HepG2 (cell line): ENCODE data around the gene TMF1. TPM values are rescaled to one million over a fixed set of nuclear protein-coding genes. Genes with fewer than 3 reads are reported as not detected.

Experiments
- ATAC-seq: fragments of 200-7000 bp; cut with Tn5 transposase; 3 replicates; pipeline ENCODE4 v1.9.1; 2020; ENCODE audit warnings: mild to moderate bottlenecking, moderate library complexity
- BruUV-seq: library from RNA; stranded (reverse); fragments of 400-500 nt; replicated peaks from 2 replicates; lab custom pipeline; 2021; lab: Mats Ljungman, UMichigan
- CTCF ChIA-PET: fragments of 300-600 bp; formaldehyde crosslinking; extraction: SDS; loops from one replicate; lab custom pipeline; 2021; ENCODE audit warnings: low total read pairs, inconsistent platforms, low intra/inter-chr PET ratio; lab: Yijun Ruan, JAX
- POLR2A ChIA-PET: fragments of 350-600 bp; sonication (Branson Sonifier 250); formaldehyde crosslinking; loops from one replicate; lab custom pipeline; 2020; ENCODE audit warnings: antibody characterized with exemption, inconsistent platforms; lab: Yijun Ruan, JAX
- DNase-seq: peaks from one replicate; pipeline ENCODE4 v3.0.0-alpha.2; 2015; ENCODE audit warnings: low spot score
- FAIRE-seq: peaks from 3 replicates; lab custom pipeline; 2011; peaks lifted over from hg19 to GRCh38; lab: Jason Lieb, UNC
- H2AFZ ChIP-seq: one replicate; pipeline ENCODE4 v1.6.1; 2011; ENCODE audit warnings: low read length, inconsistent platforms
- H3K27ac ChIP-seq: fragments of 300-600 bp; 3 replicates; pipeline ENCODE4 v1.8.0; 2011; ENCODE audit warnings: mixed run types, mild to moderate bottlenecking, mixed read lengths, low read length, inconsistent platforms; ENCODE audit not compliant: insufficient read depth; ENCODE audit errors: extremely low read length
- H3K27me3 ChIP-seq, 2 experiments: fragments of 200-600 bp in 1 of 2; 2 replicates in 1 of 2; 3 replicates in 1 of 2; pipeline versions ENCODE4 v1.6.0 to v1.8.0; 2011; ENCODE audit warnings: low read length in 2 of 2, mild to moderate bottlenecking in 2 of 2, moderate library complexity in 2 of 2, inconsistent platforms in 1 of 2; ENCODE audit not compliant: insufficient read depth in 2 of 2, control insufficient read depth in 1 of 2
- H3K36me3 ChIP-seq, 2 experiments: fragments of 200-600 bp in 1 of 2; replicated peaks in 1 of 2; 2 replicates in 1 of 2; 3 replicates in 1 of 2; pipeline versions ENCODE4 v1.5.1 to v1.8.0; 2011; ENCODE audit warnings: low read length in 2 of 2, inconsistent platforms in 1 of 2; ENCODE audit not compliant: insufficient read depth in 2 of 2, control insufficient read depth in 1 of 2
- H3K4me1 ChIP-seq: 2 replicates; pipeline ENCODE4 v1.5.1; 2012; ENCODE audit warnings: low read length, inconsistent platforms; ENCODE audit not compliant: insufficient read depth
- H3K4me2 ChIP-seq: 2 replicates; pipeline ENCODE4 v1.6.0; 2011; ENCODE audit warnings: low read depth, low read length, inconsistent platforms
- H3K4me3 ChIP-seq, 3 experiments: fragments of 200-600 bp in 1 of 3; sonication (generic), shearing (Covaris generic) in 1 of 3; replicated peaks in 1 of 3; 2 replicates each; pipeline ENCODE4 v1.5.1; 2011 to 2016; ENCODE audit warnings: low read length in 3 of 3, inconsistent platforms in 2 of 3, low read depth in 2 of 3, mild to moderate bottlenecking in 2 of 3, control low read depth in 1 of 3, mixed read lengths in 1 of 3; ENCODE audit not compliant: insufficient read depth in 1 of 3
- H3K79me2 ChIP-seq: one replicate; pipeline ENCODE4 v1.6.1; 2011; ENCODE audit warnings: low read length, inconsistent platforms; ENCODE audit not compliant: insufficient read depth
- H3K9ac ChIP-seq: 2 replicates; pipeline ENCODE4 v1.6.0; 2011; ENCODE audit warnings: mild to moderate bottlenecking, low read depth, low read length, inconsistent platforms; ENCODE audit not compliant: insufficient read depth
- H3K9me3 ChIP-seq: 2 replicates; pipeline ENCODE4 v1.5.1; 2012; ENCODE audit warnings: mild to moderate bottlenecking, low read length
- H4K20me1 ChIP-seq: 2 replicates; pipeline ENCODE4 v1.6.0; 2011; ENCODE audit warnings: inconsistent platforms, mild to moderate bottlenecking, low read length, moderate library complexity; ENCODE audit not compliant: insufficient read depth
- AFF4 ChIP-seq: sonication (generic); formaldehyde crosslinking; IDR thresholded peaks from 2 replicates; pipeline ENCODE4 v1.4.0; 2020; ENCODE audit warnings: missing genetic modification reagents
- ARID2 ChIP-seq: sonication (generic); formaldehyde crosslinking; IDR thresholded peaks from 2 replicates; pipeline ENCODE4 v1.8.1; 2022; ENCODE audit warnings: mild to moderate bottlenecking, missing genetic modification reagents, borderline replicate concordance
- GPN1 ChIP-seq: sonication (generic); formaldehyde crosslinking; IDR thresholded peaks from 2 replicates; pipeline ENCODE4 v1.5.1; 2020; ENCODE audit warnings: missing genetic modification reagents, borderline replicate concordance
- HHEX ChIP-seq: IDR thresholded peaks from 2 replicates; pipeline ENCODE4 v1.6.1; 2016; ENCODE audit warnings: control low read depth
- KDM5A ChIP-seq: fragments of 200-600 bp; sonication (generic); IDR thresholded peaks from 2 replicates; pipeline ENCODE4 v1.7.0; 2018; ENCODE audit warnings: antibody characterized with exemption, mild to moderate bottlenecking, low read length, borderline replicate concordance
- KLF6 ChIP-seq: IDR thresholded peaks from 2 replicates; pipeline ENCODE4 v1.8.0; 2016; ENCODE audit warnings: missing biosample characterization, missing genetic modification reagents
- NR1H2 ChIP-seq: sonication (generic); formaldehyde crosslinking; IDR thresholded peaks from 2 replicates; pipeline ENCODE4 v1.8.1; 2022; ENCODE audit warnings: low read depth, missing genetic modification reagents, borderline replicate concordance
- PHF8 ChIP-seq: sonication (generic); formaldehyde crosslinking; IDR thresholded peaks from 2 replicates; pipeline ENCODE4 v1.5.0; 2020; ENCODE audit warnings: missing genetic modification reagents
- TCF7 ChIP-seq: sonication (generic); IDR thresholded peaks from 2 replicates; pipeline ENCODE4 v1.6.1; 2016; ENCODE audit warnings: antibody characterized with exemption, low read depth
- XBP1 ChIP-seq: sonication (generic); formaldehyde crosslinking; IDR thresholded peaks from 2 replicates; pipeline ENCODE4 v1.5.0; 2020; ENCODE audit warnings: missing genetic modification reagents
- ZNF138 ChIP-seq: sonication (generic); formaldehyde crosslinking; IDR thresholded peaks from 2 replicates; pipeline ENCODE4 v1.5.0; 2020; ENCODE audit warnings: mild to moderate bottlenecking, low read depth, missing genetic modification reagents
- ZNF331 ChIP-seq: sonication (generic); formaldehyde crosslinking; IDR thresholded peaks from 2 replicates; pipeline ENCODE4 v1.4.0; 2020; ENCODE audit warnings: missing genetic modification reagents
- ZNF33B ChIP-seq: sonication (generic); formaldehyde crosslinking; IDR thresholded peaks from 2 replicates; pipeline ENCODE4 v1.5.1; 2020; ENCODE audit warnings: mild to moderate bottlenecking, missing genetic modification reagents
- ZNF552 ChIP-seq: sonication (generic); formaldehyde crosslinking; IDR thresholded peaks from 2 replicates; pipeline ENCODE4 v1.9.0; 2022; ENCODE audit warnings: missing genetic modification reagents, mild to moderate bottlenecking, borderline replicate concordance
- ZNF740 ChIP-seq: sonication (generic); formaldehyde crosslinking; IDR thresholded peaks from 2 replicates; pipeline ENCODE4 v1.4.0; 2020; ENCODE audit warnings: missing genetic modification reagents
- ZNF777 ChIP-seq: sonication (generic); formaldehyde crosslinking; IDR thresholded peaks from 2 replicates; pipeline ENCODE4 v1.4.0; 2020; ENCODE audit warnings: missing genetic modification reagents
- WGBS: methylation state at CpG from one replicate; pipeline ENCODE4 v1.1.6; 2017; ENCODE audit warnings: low lambda C conversion rate; 5-methylcytosine and 5-hydroxymethylcytosine counted together
- in situ Hi-C: cut with HindIII; loops from 2 replicates; pipeline ENCODE4 v1.10.0; 2017; ENCODE audit warnings: low pct_unique_long_range_greater_than_20kb; ENCODE audit not compliant: extremely low pct_ligation_motif_present
- intact Hi-C: fragments of 100-400 bp; cut with micrococcal nuclease; formaldehyde crosslinking; loops from one replicate; pipeline ENCODE4 v1.10.0; 2022; ENCODE audit not compliant: unreplicated experiment
- polyA plus RNA-seq, 8 experiments: library from polyadenylated mRNA; depleted of rRNA in 3 of 8; stranded (reverse) in 7 of 8; unstranded in 1 of 8; fragments of >200 nt; fragmentation: Illumina TruSeq in 4 of 8; extraction: Trizol in 4 of 8; gene quantifications; 2 replicates each; pipeline versions ENCODE4 v1.2.1 to v1.2.3, GENCODE V29; 2011 to 2016; ENCODE audit warnings: low read depth in 4 of 8, missing spikeins in 1 of 8, mixed read lengths in 1 of 8; ENCODE audit not compliant: insufficient read depth in 1 of 8
- total RNA-seq, 5 experiments: library from RNA; depleted of rRNA; stranded (reverse); fragments of >200 nt; fragmentation: Illumina TruSeq; extraction: Trizol; gene quantifications; 2 replicates each; pipeline ENCODE4 v1.2.3, GENCODE V29; 2016; ENCODE audit warnings: low read depth in 1 of 5

TMF1 gene
- total and polyA plus RNA-seq, 2 of the 13 experiments (the other 11 are each of a cell fraction or from before 2014, with no cell fraction given) = 12.1 to 38.4 TPM

- TF ChIP-seq AFF4 (CRISPR knock-in tag) (no peak), KLF6 (CRISPR knock-in tag) (no peak), ARID2 (CRISPR knock-in tag) (no peak), ZNF777 (no peak)
These were observed 14.0 kb upstream of the TMF1 start (continued) for GRCh38 chr3:69066121-69066520.

DNA sequence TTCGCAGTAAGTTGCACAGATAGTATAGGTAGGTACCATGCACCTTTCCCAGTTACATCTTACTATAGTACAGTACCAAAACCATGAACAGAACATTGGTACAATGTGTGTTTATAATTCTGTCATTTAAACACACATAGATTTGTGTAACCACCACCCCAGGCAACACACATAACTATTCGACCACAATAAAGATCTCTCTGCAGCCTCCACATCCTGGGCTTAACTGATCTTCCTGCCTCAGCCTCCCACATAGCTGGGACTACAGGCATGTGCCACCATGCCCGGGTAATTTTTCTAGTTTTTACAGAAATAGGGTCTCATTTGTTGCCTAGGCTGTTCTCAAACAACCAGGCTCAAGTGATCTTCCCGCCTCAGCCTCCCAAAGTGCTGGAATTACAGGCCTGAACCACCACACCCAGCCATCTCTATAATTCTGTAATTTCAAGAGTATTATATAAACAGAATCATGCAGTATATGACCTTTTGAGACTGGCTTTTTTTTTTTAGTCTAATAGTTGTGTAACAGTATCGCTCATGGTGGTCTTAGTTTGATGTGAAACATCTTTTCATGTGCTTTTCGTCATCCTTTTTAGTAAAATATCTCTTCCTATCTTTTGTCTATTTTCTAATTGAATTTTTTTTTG, 13.3 kb upstream of the TMF1 start:
- in situ Hi-C loops = no loop called here
- H3K27me3 ChIP-seq = no peaks in the 10 kb centered on the region
- no peak for FAIRE-seq
- ChIA-PET CTCF (no interaction called here), POLR2A (no interaction called here)
- no TSS peak for BruUV-seq
- no peak overlapping the region for H3K4me2 ChIP-seq
- H3K9me3 ChIP-seq = no peaks in the 10 kb centered on the region
- peaks cover 4 to 11% of the 10 kb centered on the region in 2 experiments; a peak in 3 of 5 replicates for H3K36me3 ChIP-seq
- no peak overlapping the region for H3K4me3 ChIP-seq
- ATAC-seq = no peak
- H2AFZ ChIP-seq = no peak overlapping the region
- H4K20me1 ChIP-seq = no peaks in the 10 kb centered on the region
- intact Hi-C loops = no loop called here
- H3K79me2 ChIP-seq = no peaks in the 10 kb centered on the region
- no peaks in the 10 kb centered on the region for H3K4me1 ChIP-seq
- 95% methylated on average over 6 of the region's 6 CpGs for WGBS
- no peak overlapping the region for H3K9ac ChIP-seq
- no peak overlapping the region for H3K27ac ChIP-seq
- DNase-seq = no peak
- TF ChIP-seq XBP1 (no peak), GPN1 (CRISPR knock-in tag) (no peak), HHEX (no peak), ZNF138 (no peak), ZNF740 (CRISPR knock-in tag) (no peak), PHF8 (no peak), KDM5A (no peak), ZNF331 (CRISPR knock-in tag) (no peak), TCF7 (no peak), ZNF552 (no peak), ZNF33B (CRISPR knock-in tag) (no peak), NR1H2 (CRISPR knock-in tag) (no peak)
